HFFc6 (cell line): ENCODE measurements around the gene MVK. TPM values are rescaled to one million over a fixed set of nuclear protein-coding genes. Genes with fewer than 3 reads are reported as not detected.
"Not testable (repeated sequence)": the region's sequence is repeated elsewhere in the genome, so short reads cannot be mapped to it uniquely, and the experiment has no call there.

Source experiments
- DNase-seq: peaks from one replicate; pipeline ENCODE4 v3.0.0-alpha.2; 2018
- H3K27ac Mint-ChIP-seq: 2 replicates; pipeline ENCODE4 v1.8.0; 2020; ENCODE audit warnings: mild to moderate bottlenecking, mixed read lengths
- H3K27me3 Mint-ChIP-seq: 2 replicates; pipeline ENCODE4 v1.8.0; 2021; ENCODE audit warnings: mild to moderate bottlenecking, moderate library complexity, mixed read lengths; ENCODE audit not compliant: insufficient read depth
- H3K36me3 Mint-ChIP-seq: 2 replicates; pipeline ENCODE4 v1.8.0; 2021; ENCODE audit warnings: low read depth, mixed read lengths
- H3K4me1 Mint-ChIP-seq: 2 replicates; pipeline ENCODE4 v1.8.0; 2020; ENCODE audit warnings: low read depth, mixed read lengths
- H3K4me3 Mint-ChIP-seq: 2 replicates; pipeline ENCODE4 v1.8.0; 2020; ENCODE audit warnings: mild to moderate bottlenecking, moderate library complexity, mixed read lengths
- H3K9me3 Mint-ChIP-seq: 2 replicates; pipeline ENCODE4 v1.8.0; 2020; ENCODE audit warnings: mild to moderate bottlenecking, mixed read lengths
- total RNA-seq, 6 experiments: library from RNA; stranded (reverse); fragmentation: NEBNext Ultra II Directional; extraction: Animal tissue kit (Norgen Biotek cat#: 25700); gene quantifications; 2 replicates in 1 of 6; 3 replicates in 5 of 6; pipeline ENCODE4 v1.2.3, GENCODE V29; 2021
- TF ChIP-seq, protein P1 (sequence below): fragments of 200-600 bp; sonication (generic); IDR thresholded peaks from 2 replicates; pipeline ENCODE4 v1.5.0; 2021; ENCODE audit warnings: antibody characterized with exemption, mild to moderate bottlenecking

Gene MVK
- total RNA-seq, 6 experiments from 2014 or later, result 7.1 to 10.4 (median 7.9) TPM

DNA sequence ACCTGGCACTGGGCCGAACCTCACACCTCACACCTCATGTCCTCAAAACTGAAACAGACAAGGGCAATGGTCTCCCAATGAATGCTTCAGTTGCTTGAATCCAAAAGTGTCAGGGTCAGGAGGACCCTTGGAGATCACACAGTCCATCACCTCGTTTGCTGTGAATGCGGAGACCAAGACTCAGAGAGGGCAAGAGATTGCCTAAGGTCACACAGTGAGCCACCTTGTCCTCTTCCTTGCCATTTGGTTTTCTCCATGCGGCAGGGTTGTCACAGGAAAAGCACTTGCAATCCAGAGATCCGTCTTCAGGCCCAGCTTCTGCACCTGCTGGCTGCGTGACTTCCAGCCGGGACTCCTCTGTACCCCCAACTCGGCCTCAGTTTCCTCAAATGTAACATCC lies 28.0 kb downstream of the MVK start:
- TF ChIP-seq, protein P1, sequence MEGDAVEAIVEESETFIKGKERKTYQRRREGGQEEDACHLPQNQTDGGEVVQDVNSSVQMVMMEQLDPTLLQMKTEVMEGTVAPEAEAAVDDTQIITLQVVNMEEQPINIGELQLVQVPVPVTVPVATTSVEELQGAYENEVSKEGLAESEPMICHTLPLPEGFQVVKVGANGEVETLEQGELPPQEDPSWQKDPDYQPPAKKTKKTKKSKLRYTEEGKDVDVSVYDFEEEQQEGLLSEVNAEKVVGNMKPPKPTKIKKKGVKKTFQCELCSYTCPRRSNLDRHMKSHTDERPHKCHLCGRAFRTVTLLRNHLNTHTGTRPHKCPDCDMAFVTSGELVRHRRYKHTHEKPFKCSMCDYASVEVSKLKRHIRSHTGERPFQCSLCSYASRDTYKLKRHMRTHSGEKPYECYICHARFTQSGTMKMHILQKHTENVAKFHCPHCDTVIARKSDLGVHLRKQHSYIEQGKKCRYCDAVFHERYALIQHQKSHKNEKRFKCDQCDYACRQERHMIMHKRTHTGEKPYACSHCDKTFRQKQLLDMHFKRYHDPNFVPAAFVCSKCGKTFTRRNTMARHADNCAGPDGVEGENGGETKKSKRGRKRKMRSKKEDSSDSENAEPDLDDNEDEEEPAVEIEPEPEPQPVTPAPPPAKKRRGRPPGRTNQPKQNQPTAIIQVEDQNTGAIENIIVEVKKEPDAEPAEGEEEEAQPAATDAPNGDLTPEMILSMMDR, result no peak
- H3K27me3 Mint-ChIP-seq, result peaks cover 3% of the 10 kb centered on the region; the same call in 1 of the 2 replicates
- no peak overlapping the region for H3K27ac Mint-ChIP-seq
- H3K4me3 Mint-ChIP-seq, result no peak overlapping the region
- H3K4me1 Mint-ChIP-seq, result peaks cover 10% of the 10 kb centered on the region
- no peaks in the 10 kb centered on the region for H3K9me3 Mint-ChIP-seq
- no peaks in the 10 kb centered on the region for H3K36me3 Mint-ChIP-seq
- no peak for DNase-seq

DNA sequence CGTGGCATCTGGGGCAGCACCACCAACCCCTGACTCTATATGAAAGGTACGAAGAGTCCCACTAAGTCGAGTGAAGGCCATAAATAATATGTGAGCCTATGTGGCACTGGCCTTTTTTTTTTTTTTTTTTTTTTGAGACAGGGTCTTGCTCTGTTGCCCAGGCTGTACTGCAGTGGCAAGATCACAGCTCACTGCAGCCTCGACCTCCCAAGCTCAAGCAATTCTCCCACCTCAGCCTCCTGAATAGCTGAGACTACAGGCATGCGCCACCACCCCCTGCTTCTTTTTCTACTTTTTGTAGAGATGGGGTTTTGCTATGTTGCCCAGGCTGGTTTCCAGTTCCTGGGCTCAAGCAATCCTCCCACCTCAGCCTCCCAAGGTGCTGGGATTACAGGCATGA lies 28.5 kb downstream of the MVK start:
- DNase-seq, H3K4me3 Mint-ChIP-seq, H3K27me3 Mint-ChIP-seq, H3K36me3 Mint-ChIP-seq, H3K9me3 Mint-ChIP-seq, H3K27ac Mint-ChIP-seq: not testable (repeated sequence)
- peaks cover 10% of the 10 kb centered on the region for H3K4me1 Mint-ChIP-seq

DNA sequence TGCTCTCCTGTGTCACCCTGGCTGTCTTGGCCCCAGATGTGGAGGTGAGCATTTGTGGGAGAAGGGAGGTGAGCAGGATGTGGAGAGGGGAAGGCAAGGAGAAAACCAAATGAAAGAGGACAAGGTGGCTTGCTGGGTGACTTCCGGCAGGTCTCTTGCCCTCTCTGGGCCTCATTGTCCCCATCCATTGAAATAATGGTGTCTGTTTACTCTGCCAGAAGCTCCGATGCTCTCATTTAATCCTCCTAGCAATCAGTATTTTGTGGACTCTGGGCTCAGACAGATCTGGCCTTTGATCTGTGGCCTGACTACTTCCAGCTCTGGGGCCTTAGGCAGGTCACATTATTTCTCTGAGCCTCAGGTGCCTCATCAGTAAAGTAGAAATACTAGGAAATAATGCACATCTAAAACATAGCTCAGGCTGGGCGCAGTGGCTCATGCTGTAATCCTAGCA lies 30.6 kb downstream of the MVK start:
- TF ChIP-seq, protein P1, result no peak
- no peak overlapping the region for H3K4me3 Mint-ChIP-seq
- H3K27ac Mint-ChIP-seq, result no peak overlapping the region
- no peaks in the 10 kb centered on the region for H3K4me1 Mint-ChIP-seq
- peaks cover 13% of the 10 kb centered on the region for H3K27me3 Mint-ChIP-seq
- H3K9me3 Mint-ChIP-seq, result no peaks in the 10 kb centered on the region
- no peaks in the 10 kb centered on the region for H3K36me3 Mint-ChIP-seq
- no peak for DNase-seq

DNA sequence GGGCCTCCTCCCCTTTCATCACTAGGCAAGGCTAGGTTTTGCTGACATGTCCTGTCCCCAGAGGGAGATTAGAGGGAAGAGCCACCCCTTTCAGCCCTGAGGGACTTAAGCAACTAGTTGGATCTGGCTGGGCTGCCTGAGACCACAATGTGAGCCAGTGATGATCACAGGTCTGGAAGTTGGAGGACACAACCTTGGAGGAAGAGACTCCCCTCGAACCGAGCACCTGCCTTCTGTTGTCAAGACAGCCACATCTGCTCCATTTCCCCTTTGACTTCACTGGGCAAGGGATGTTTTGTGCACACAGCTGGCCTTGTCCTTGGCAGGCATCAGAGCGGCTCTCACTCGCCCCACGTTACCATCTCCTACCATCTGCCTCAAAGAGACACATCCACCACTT lies 31.4 kb downstream of the MVK start:
- Mint-ChIP-seq H3K36me3 (no peaks in the 10 kb centered on the region), H3K27ac (no peak overlapping the region), H3K9me3 (no peaks in the 10 kb centered on the region), H3K4me3 (no peak overlapping the region), H3K27me3 (peaks cover 20% of the 10 kb centered on the region), H3K4me1 (no peaks in the 10 kb centered on the region)
- TF ChIP-seq, protein P1, result no peak
- DNase-seq, result no peak

DNA sequence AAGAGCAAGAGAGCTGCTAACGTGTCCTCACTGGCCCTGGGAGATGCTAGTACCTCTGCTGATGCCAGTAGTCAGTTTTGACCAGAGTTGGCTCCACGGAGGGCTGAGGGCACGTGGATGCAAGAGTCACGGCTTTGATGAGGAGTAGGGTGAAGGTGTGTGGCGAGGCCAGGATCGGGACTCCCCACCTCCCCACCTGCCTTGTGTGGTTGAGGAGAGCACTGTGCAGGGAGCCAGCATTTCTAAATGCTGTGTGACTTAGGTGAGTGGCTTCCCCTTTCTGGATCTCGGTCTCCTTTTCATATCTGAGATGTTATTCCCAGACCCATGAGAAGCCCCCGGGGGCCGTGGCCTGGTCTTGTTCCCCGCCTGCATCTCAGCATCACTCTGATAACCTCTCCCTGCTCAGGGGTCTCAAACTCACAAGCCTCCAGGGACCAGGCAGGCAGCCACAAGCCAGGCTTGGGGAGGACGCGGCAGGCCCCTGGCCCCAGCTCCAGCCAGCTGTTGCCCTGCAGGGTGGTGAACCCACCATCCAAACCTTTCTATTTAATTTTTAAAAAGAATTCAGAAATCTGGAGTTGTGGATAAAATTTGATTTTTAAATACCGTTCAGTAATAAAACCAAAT lies 32.1 kb downstream of the MVK start:
- Mint-ChIP-seq H3K4me1 (no peaks in the 10 kb centered on the region), H3K27ac (no peak overlapping the region), H3K4me3 (no peak overlapping the region), H3K36me3 (no peaks in the 10 kb centered on the region), H3K27me3 (peaks cover 21% of the 10 kb centered on the region), H3K9me3 (no peaks in the 10 kb centered on the region)
- TF ChIP-seq, protein P1, result no peak
- no peak for DNase-seq

DNA sequence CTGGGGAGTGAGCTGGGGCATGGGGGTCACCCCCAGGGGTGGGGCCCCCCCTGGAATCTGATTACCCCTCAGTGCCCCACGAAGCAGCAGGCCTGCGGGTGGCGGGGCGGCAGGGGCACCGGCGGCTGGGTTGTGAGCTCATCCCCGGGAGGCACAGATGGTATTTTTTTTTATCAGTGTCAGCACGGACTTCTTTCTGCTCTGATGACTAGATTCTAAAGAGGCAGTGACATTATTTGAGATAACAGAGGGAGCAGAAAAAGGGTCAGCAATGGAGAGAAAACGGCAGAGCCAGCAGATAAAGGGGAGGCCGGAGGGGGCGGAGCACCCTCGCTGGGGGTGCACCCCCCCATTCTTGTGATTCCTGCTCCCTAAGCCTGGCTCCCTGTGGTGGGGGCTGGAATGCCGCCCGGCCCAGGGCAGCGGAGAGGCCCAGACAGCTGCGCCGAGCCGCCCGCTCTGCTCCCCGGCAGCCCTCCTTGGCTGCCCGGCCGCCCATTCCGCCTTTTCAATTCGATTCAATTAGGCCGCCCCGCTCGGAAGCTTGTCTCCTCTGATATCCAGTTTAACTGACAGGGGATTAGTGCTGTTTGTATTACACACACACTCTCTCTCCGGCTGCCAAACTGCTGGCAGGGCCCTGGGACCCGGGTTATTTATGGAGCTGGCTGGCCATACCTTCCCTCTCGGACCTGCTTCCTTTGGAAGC lies 32.9 kb downstream of the MVK start:
- H3K27me3 Mint-ChIP-seq, result peaks cover 27% of the 10 kb centered on the region
- H3K9me3 Mint-ChIP-seq, result no peaks in the 10 kb centered on the region
- no peak overlapping the region for H3K4me3 Mint-ChIP-seq
- H3K27ac Mint-ChIP-seq, result no peak overlapping the region
- H3K4me1 Mint-ChIP-seq, result no peaks in the 10 kb centered on the region
- H3K36me3 Mint-ChIP-seq, result no peaks in the 10 kb centered on the region
- no peak for DNase-seq
- TF ChIP-seq, protein P1, result no peak
